Neural progenitor cell (in vitro differentiated cells): ENCODE measurements around the gene AKR1B1.

ENCODE experiments used
- EZH2phosphoT487 ChIP-seq: fragments of 200-600 bp; sonication (generic); IDR thresholded peaks from 2 replicates; pipeline ENCODE4 v1.6.1; 2017; ENCODE audit warnings: antibody characterized with exemption
- TF ChIP-seq, protein P1 (sequence below): fragments of 200-600 bp; sonication (generic); IDR thresholded peaks from 2 replicates; pipeline ENCODE4 v1.5.1; 2017; ENCODE audit warnings: antibody characterized with exemption, mild to moderate bottlenecking

DNA sequence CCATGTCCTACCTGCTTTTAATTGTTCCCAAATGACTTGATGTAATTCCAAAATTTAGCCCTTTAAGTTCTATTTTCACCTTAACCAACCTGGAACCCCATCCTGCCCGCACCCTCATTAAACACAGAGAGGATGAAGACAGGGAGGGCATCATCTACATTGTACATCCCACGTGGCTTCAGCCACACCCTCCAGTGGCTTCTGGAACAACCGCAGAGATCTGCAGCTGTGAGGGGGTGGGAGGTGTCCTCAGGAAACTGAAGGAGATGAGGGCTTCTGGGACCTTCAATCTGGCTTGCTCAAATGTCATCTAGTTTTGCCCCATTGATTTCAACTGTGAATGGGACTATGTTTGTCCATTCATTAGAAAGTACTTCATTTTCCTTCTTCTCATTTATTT is 39.0 kb downstream of the AKR1B1 start:
- TF ChIP-seq, protein P1, sequence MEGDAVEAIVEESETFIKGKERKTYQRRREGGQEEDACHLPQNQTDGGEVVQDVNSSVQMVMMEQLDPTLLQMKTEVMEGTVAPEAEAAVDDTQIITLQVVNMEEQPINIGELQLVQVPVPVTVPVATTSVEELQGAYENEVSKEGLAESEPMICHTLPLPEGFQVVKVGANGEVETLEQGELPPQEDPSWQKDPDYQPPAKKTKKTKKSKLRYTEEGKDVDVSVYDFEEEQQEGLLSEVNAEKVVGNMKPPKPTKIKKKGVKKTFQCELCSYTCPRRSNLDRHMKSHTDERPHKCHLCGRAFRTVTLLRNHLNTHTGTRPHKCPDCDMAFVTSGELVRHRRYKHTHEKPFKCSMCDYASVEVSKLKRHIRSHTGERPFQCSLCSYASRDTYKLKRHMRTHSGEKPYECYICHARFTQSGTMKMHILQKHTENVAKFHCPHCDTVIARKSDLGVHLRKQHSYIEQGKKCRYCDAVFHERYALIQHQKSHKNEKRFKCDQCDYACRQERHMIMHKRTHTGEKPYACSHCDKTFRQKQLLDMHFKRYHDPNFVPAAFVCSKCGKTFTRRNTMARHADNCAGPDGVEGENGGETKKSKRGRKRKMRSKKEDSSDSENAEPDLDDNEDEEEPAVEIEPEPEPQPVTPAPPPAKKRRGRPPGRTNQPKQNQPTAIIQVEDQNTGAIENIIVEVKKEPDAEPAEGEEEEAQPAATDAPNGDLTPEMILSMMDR, result no peak
- TF ChIP-seq EZH2phosphoT487, result no peak
